ENCODE results near the gene WFDC5. TPM values are rescaled to one million over a fixed set of nuclear protein-coding genes. Genes with fewer than 3 reads are reported as not detected.

Gene WFDC5
- total and polyA plus RNA-seq, 9 of the 15 experiments (the other 6 are each of a cell fraction or from before 2014, with no cell fraction given) = not detected

- TF ChIP-seq TGIF2 (CRISPR knock-in tag; IDR thresholded peaks at IDR 0.05) (no peak), SMARCE1 (IDR thresholded peaks at IDR 0.05) (peak; percentile 97), NKRF (IDR thresholded peaks at IDR 0.05; ENCODE audit: borderline replicate concordance) (no peak), SFPQ (IDR thresholded peaks at IDR 0.05; ENCODE audit: low read depth, low read length) (no peak), RBM17 (IDR thresholded peaks at IDR 0.05; ENCODE audit: borderline replicate concordance, low read depth, low read length) (no peak), MAFF (IDR thresholded peaks at IDR 0.05; ENCODE audit: low read length) (peak; percentile 23; the same call in 1 of the 2 replicates), FOXP1 (CRISPR knock-in tag; IDR thresholded peaks at IDR 0.05) (no peak), ZNF197 (CRISPR knock-in tag; IDR thresholded peaks at IDR 0.05; ENCODE audit: low read depth) (0 out of 2 replicates have a peak, but pooled peaks have one; percentile 10), MCM5 (IDR thresholded peaks at IDR 0.05; ENCODE audit: low read depth) (no peak), ARID1B (IDR thresholded peaks at IDR 0.05) (peak; percentile 95), L3MBTL2 (IDR thresholded peaks at IDR 0.05) (0 out of 2 replicates have a peak, but pooled peaks have one; percentile 26), TBL1XR1 (IDR thresholded peaks at IDR 0.05; ENCODE audit: low read length in 2 of 2) (peak in 1 of 2 experiments; percentile 83; a peak in 2 of 4 replicates), NCOR1 (IDR thresholded peaks at IDR 0.05) (peak; percentile 71), ADNP (tag; IDR thresholded peaks at IDR 0.05) (peak; percentile 63), ATF7 (IDR thresholded peaks at IDR 0.05) (peak; percentile 84), MEIS2 (IDR thresholded peaks at IDR 0.05; ENCODE audit: partially characterized antibody) (peak; percentile 100), ZBTB9 (CRISPR knock-in tag; IDR thresholded peaks at IDR 0.05) (no peak), ZBTB33 (CRISPR knock-in tag; IDR thresholded peaks at IDR 0.05) (no peak), JUNB (CRISPR knock-in tag; conservative IDR thresholded peaks at IDR 0.05) (peak; percentile 69), CBFB (CRISPR knock-in tag; IDR thresholded peaks at IDR 0.05) (no peak), TFAM (CRISPR knock-in tag; conservative IDR thresholded peaks at IDR 0.05) (no peak), ZNF551 (CRISPR knock-in tag; IDR thresholded peaks at IDR 0.05) (no peak), SNRNP70 (optimal IDR thresholded peaks at IDR 0.05; ENCODE audit: low read depth, low read length) (no peak)
These were observed 43.9 kb downstream of the WFDC5 start (continued) for GRCh38 chr20:45070932-45071632.

Data from K562 (cell line).